Endothelial cell (in vitro differentiated cells): ENCODE measurements around the gene OTOA. TPM values are rescaled to one million over a fixed set of nuclear protein-coding genes. Genes with fewer than 3 reads are reported as not detected.

Experiments used
- DNase-seq: peaks from one replicate; pipeline ENCODE4 v3.0.0; 2021; ENCODE audit warnings: low spot score
- H3K27ac Mint-ChIP-seq: one replicate; pipeline ENCODE4 v1.8.0; 2021; ENCODE audit warnings: mixed read lengths, inconsistent platforms; ENCODE audit not compliant: unreplicated experiment
- H3K27me3 Mint-ChIP-seq: one replicate; pipeline ENCODE4 v1.8.0; 2021; ENCODE audit warnings: mild to moderate bottlenecking, moderate library complexity, mixed read lengths, inconsistent platforms; ENCODE audit not compliant: unreplicated experiment
- H3K36me3 Mint-ChIP-seq: one replicate; pipeline ENCODE4 v1.8.0; 2021; ENCODE audit warnings: mild to moderate bottlenecking, low read depth, mixed read lengths, inconsistent platforms; ENCODE audit not compliant: unreplicated experiment
- H3K4me1 Mint-ChIP-seq: one replicate; pipeline ENCODE4 v1.8.0; 2021; ENCODE audit warnings: mild to moderate bottlenecking, mixed read lengths, inconsistent platforms; ENCODE audit not compliant: unreplicated experiment
- H3K4me3 Mint-ChIP-seq: one replicate; pipeline ENCODE4 v1.8.0; 2021; ENCODE audit warnings: mild to moderate bottlenecking, mixed read lengths, inconsistent platforms; ENCODE audit not compliant: unreplicated experiment
- H3K9me3 Mint-ChIP-seq: one replicate; pipeline ENCODE4 v1.8.0; 2021; ENCODE audit warnings: mixed read lengths, inconsistent platforms; ENCODE audit not compliant: unreplicated experiment
- total RNA-seq: library from RNA; stranded (reverse); fragmentation: NEBNext Ultra II Directional; extraction: Animal tissue kit (Norgen Biotek cat#: 25700); gene quantifications from one replicate; pipeline ENCODE4 v1.2.1, GENCODE V29; 2021; ENCODE audit not compliant: unreplicated experiment
- TF ChIP-seq, protein P1 (sequence below): fragments of 200-600 bp; sonication (generic); IDR thresholded peaks from one replicate; pipeline ENCODE4 v1.5.0; 2021; ENCODE audit warnings: antibody characterized with exemption; ENCODE audit not compliant: unreplicated experiment

The OTOA gene
- total RNA-seq, 1 donor from 2014 or later: not detected

DNA sequence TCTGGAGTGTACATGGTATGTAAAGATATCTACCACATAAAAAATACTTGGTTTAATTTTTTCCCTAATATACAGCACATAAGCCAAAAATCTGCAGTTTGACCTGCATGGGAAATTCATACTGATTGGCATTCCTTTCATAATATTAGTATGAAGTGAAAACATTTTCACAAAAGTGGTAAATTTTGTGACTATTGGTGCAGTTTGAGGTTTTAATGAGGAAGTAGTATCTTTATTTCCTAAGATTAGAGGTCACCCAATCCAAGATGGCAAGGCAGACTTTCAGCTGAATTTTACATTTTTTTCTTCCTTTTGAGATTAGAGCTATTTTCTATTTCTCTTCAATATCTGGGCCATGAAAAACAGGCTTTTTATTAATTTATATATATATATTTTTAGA, 43.2 kb upstream of the OTOA start:
- no peaks in the 10 kb centered on the region for H3K36me3 Mint-ChIP-seq
- no peak for DNase-seq
- TF ChIP-seq, protein P1, sequence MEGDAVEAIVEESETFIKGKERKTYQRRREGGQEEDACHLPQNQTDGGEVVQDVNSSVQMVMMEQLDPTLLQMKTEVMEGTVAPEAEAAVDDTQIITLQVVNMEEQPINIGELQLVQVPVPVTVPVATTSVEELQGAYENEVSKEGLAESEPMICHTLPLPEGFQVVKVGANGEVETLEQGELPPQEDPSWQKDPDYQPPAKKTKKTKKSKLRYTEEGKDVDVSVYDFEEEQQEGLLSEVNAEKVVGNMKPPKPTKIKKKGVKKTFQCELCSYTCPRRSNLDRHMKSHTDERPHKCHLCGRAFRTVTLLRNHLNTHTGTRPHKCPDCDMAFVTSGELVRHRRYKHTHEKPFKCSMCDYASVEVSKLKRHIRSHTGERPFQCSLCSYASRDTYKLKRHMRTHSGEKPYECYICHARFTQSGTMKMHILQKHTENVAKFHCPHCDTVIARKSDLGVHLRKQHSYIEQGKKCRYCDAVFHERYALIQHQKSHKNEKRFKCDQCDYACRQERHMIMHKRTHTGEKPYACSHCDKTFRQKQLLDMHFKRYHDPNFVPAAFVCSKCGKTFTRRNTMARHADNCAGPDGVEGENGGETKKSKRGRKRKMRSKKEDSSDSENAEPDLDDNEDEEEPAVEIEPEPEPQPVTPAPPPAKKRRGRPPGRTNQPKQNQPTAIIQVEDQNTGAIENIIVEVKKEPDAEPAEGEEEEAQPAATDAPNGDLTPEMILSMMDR: no peak
- no peak overlapping the region for H3K4me3 Mint-ChIP-seq
- peaks cover 14% of the 10 kb centered on the region for H3K4me1 Mint-ChIP-seq
- H3K9me3 Mint-ChIP-seq: no peaks in the 10 kb centered on the region
- H3K27ac Mint-ChIP-seq: no peak overlapping the region
- peaks cover 2% of the 10 kb centered on the region for H3K27me3 Mint-ChIP-seq

DNA sequence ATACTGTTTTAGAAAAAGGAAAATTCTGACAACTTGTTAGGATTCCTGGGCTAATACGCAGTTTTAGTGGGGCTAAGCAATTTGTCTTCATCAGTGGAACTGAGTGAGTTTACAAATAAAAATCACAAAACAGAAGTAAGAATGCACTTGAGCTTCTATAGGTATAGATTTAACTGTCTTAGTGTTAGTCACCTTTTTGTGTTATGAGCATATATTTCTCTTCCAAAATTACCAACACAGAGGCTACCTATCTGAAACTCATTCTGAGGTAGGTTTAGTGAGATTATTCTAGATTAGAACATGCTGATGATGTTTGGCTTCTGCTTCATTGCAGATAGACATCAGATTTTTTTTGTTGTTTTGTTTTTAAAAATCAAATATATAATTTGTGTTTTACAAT, 41.2 kb upstream of the OTOA start:
- Mint-ChIP-seq H3K27ac (no peak overlapping the region), H3K4me1 (peaks cover 13% of the 10 kb centered on the region), H3K27me3 (no peaks in the 10 kb centered on the region), H3K36me3 (peaks cover 8% of the 10 kb centered on the region), H3K4me3 (no peak overlapping the region), H3K9me3 (no peaks in the 10 kb centered on the region)
- TF ChIP-seq, protein P1: no peak
- DNase-seq: no peak

DNA sequence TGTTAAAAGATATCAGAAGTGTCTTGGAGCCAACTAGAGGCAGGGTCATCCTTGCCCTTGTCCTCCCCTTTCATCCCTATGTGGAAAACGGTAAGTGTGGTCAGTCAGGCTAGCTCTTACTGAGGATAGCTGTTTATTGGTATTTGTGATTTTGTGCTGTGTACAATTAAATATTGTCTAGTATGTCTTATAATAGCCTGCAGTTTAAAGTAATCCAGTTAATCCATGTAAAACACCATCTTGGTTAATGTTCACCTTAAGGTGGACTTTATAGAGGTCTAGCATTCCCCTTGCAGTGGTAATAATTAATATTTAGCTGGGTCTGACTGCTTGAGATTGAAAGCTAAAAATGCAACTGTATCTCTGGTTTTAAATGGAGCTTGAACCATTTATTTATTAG, 38.7 kb upstream of the OTOA start:
- no peak overlapping the region for H3K27ac Mint-ChIP-seq
- DNase-seq: no peak
- TF ChIP-seq, protein P1: no peak
- H3K36me3 Mint-ChIP-seq: peaks cover 30% of the 10 kb centered on the region
- no peak overlapping the region for H3K4me3 Mint-ChIP-seq
- H3K4me1 Mint-ChIP-seq: peaks cover 13% of the 10 kb centered on the region
- no peaks in the 10 kb centered on the region for H3K27me3 Mint-ChIP-seq
- H3K9me3 Mint-ChIP-seq: no peaks in the 10 kb centered on the region

DNA sequence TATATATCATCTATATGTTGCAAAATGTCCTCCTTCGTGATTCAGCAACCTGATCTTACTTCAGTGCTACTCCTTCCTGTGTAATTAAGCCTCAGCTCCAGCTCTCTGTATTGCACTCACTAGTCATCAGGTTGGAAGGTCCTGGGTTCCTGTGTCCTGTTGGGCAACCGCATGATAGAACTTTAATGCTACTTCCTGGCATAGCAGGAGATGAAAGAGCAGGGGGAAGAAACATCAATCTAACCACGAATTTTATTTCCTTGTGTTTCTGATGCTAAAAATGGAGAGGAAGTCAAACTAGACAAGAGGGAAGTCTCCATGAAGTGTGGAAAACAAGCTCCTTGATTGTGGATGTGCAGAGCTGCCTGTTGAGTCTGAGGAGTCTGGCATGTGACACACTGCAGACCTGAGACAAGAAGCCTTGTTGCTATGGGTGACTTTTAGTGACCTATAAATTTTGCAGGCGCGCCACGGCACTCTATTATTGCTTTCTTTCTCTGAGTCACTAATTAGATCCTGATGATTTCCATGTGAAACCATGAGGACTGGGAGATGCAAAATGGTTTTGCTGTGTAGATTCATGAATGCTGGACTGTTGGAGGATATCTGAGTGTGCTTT, 37.0 kb upstream of the OTOA start:
- Mint-ChIP-seq H3K9me3 (no peaks in the 10 kb centered on the region), H3K4me1 (peaks cover 19% of the 10 kb centered on the region), H3K4me3 (peak overlapping the region; percentile 79), H3K36me3 (peaks cover 30% of the 10 kb centered on the region), H3K27me3 (no peaks in the 10 kb centered on the region), H3K27ac (peak overlapping the region; percentile 92)
- no peak for DNase-seq
- TF ChIP-seq, protein P1: no peak

DNA sequence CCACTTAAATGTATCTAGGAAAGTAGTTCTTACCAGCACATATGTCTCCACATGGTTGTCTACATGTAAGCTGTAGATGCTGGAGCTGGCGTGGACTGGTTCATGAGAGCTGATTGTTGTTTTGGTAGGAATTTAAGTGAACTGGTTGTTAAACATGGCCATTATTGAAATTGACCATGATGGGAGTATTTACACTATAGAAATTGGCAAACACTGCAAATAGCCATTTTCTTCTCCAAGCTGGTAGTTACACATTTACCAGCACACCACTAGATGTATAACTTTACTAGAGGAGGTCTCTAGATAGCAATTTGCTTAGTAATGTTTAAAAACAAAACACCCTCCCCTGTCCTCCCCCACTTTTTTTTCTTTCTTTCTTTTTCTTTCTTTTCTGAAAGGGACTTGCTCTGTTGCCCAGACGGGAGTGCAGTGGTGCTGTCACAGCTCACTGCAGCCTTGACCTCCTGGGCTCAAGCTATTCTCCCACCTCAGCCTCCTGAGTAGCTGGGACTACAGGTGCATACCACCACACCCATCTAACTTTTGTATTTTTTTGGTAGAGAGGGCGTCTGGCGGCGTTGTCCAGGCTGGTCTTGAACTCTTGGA, 35.5 kb upstream of the OTOA start:
- Mint-ChIP-seq H3K4me1 (peaks cover 26% of the 10 kb centered on the region), H3K27ac (no peak overlapping the region), H3K9me3 (no peaks in the 10 kb centered on the region), H3K4me3 (no peak overlapping the region), H3K36me3 (peaks cover 30% of the 10 kb centered on the region), H3K27me3 (no peaks in the 10 kb centered on the region)
- TF ChIP-seq, protein P1: no peak
- DNase-seq: no peak
